ENCODE data around the gene NAGPA.

GRCh38 chr16:4979736-4980660, 53.7 kb downstream of the NAGPA start:
- TF ChIP-seq, protein P1, sequence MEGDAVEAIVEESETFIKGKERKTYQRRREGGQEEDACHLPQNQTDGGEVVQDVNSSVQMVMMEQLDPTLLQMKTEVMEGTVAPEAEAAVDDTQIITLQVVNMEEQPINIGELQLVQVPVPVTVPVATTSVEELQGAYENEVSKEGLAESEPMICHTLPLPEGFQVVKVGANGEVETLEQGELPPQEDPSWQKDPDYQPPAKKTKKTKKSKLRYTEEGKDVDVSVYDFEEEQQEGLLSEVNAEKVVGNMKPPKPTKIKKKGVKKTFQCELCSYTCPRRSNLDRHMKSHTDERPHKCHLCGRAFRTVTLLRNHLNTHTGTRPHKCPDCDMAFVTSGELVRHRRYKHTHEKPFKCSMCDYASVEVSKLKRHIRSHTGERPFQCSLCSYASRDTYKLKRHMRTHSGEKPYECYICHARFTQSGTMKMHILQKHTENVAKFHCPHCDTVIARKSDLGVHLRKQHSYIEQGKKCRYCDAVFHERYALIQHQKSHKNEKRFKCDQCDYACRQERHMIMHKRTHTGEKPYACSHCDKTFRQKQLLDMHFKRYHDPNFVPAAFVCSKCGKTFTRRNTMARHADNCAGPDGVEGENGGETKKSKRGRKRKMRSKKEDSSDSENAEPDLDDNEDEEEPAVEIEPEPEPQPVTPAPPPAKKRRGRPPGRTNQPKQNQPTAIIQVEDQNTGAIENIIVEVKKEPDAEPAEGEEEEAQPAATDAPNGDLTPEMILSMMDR (conservative IDR thresholded peaks at IDR 0.05; ENCODE audit: low read depth in 2 of 2) = no peak
- TF ChIP-seq EZH2 (IDR thresholded peaks at IDR 0.05; ENCODE audit: low read depth, unreplicated experiment) = no peak
- no peak for TF ChIP-seq POLR2AphosphoS5 (IDR thresholded peaks at IDR 0.05; ENCODE audit: low read depth)
- TF ChIP-seq JUNB (IDR thresholded peaks at IDR 0.05; ENCODE audit: unreplicated experiment) = no peak
- no peak for TF ChIP-seq EZH2phosphoT487 (IDR thresholded peaks at IDR 0.05; ENCODE audit: unreplicated experiment)
- TF ChIP-seq, protein P2, sequence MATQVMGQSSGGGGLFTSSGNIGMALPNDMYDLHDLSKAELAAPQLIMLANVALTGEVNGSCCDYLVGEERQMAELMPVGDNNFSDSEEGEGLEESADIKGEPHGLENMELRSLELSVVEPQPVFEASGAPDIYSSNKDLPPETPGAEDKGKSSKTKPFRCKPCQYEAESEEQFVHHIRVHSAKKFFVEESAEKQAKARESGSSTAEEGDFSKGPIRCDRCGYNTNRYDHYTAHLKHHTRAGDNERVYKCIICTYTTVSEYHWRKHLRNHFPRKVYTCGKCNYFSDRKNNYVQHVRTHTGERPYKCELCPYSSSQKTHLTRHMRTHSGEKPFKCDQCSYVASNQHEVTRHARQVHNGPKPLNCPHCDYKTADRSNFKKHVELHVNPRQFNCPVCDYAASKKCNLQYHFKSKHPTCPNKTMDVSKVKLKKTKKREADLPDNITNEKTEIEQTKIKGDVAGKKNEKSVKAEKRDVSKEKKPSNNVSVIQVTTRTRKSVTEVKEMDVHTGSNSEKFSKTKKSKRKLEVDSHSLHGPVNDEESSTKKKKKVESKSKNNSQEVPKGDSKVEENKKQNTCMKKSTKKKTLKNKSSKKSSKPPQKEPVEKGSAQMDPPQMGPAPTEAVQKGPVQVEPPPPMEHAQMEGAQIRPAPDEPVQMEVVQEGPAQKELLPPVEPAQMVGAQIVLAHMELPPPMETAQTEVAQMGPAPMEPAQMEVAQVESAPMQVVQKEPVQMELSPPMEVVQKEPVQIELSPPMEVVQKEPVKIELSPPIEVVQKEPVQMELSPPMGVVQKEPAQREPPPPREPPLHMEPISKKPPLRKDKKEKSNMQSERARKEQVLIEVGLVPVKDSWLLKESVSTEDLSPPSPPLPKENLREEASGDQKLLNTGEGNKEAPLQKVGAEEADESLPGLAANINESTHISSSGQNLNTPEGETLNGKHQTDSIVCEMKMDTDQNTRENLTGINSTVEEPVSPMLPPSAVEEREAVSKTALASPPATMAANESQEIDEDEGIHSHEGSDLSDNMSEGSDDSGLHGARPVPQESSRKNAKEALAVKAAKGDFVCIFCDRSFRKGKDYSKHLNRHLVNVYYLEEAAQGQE (IDR thresholded peaks at IDR 0.05; ENCODE audit: unreplicated experiment) = no peak
- no peak for TF ChIP-seq CREB1 (CRISPR knock-in tag; IDR thresholded peaks at IDR 0.05; ENCODE audit: low read depth)
- no peak for TF ChIP-seq STAT1 (IDR thresholded peaks at IDR 0.05; ENCODE audit: unreplicated experiment)
